CD14-positive monocyte (primary cell): ENCODE data around the gene WNT11. TPM values are rescaled to one million over a fixed set of nuclear protein-coding genes. Genes with fewer than 3 reads are reported as not detected.

Experiments
- DNase-seq, 3 donors: peaks; one replicate each; pipeline ENCODE4 v3.0.0-alpha.2; 2011 to 2022
- H2AFZ ChIP-seq: 2 replicates; pipeline ENCODE4 v1.6.0; 2012; ENCODE audit warnings: mild to moderate bottlenecking, low read depth, low read length, inconsistent platforms; ENCODE audit not compliant: insufficient read depth, poor library complexity, severe bottlenecking
- H3K27ac ChIP-seq, 2 donors: 1 replicate in 1 of 2; 2 replicates in 1 of 2; pipeline ENCODE4 v1.5.1; 2012 to 2013; ENCODE audit warnings: low read length in 2 of 2, control low read depth in 1 of 2, inconsistent platforms in 1 of 2, low read depth in 1 of 2, mild to moderate bottlenecking in 1 of 2
- H3K27me3 ChIP-seq, 2 donors: one replicate each; pipeline versions ENCODE4 v1.6.0 to v1.6.1; 2011 to 2013; ENCODE audit warnings: low read length in 2 of 2; ENCODE audit not compliant: control insufficient read depth in 2 of 2, insufficient read depth in 2 of 2
- H3K36me3 ChIP-seq, 2 donors: replicated peaks in 1 of 2; 1 replicate in 1 of 2; 2 replicates in 1 of 2; pipeline versions ENCODE4 v1.5.1 to v1.6.1; 2012 to 2013; ENCODE audit warnings: low read length in 2 of 2, control low read depth in 1 of 2, inconsistent platforms in 1 of 2, mild to moderate bottlenecking in 1 of 2; ENCODE audit not compliant: insufficient read depth in 2 of 2, control insufficient read depth in 1 of 2
- H3K4me1 ChIP-seq, 2 donors: 1 replicate in 1 of 2; 2 replicates in 1 of 2; pipeline versions ENCODE4 v1.5.1 to v1.6.1; 2012 to 2013; ENCODE audit warnings: low read length in 2 of 2, control low read depth in 1 of 2, inconsistent platforms in 1 of 2, mild to moderate bottlenecking in 1 of 2, moderate library complexity in 1 of 2; ENCODE audit not compliant: insufficient read depth in 2 of 2, control insufficient read depth in 1 of 2
- H3K4me2 ChIP-seq: replicated peaks from 2 replicates; pipeline ENCODE3; 2012; ENCODE audit warnings: low read length, moderate library complexity, mild to moderate bottlenecking; ENCODE audit not compliant: poor library complexity, severe bottlenecking; ENCODE audit errors: extremely low read depth
- H3K4me3 ChIP-seq, 3 experiments: fragments of 200-600 bp in 1 of 3; sonication (generic) in 1 of 3; replicated peaks in 1 of 3; 1 replicate in 2 of 3; 2 replicates in 1 of 3; pipeline ENCODE4 v1.5.1; 2011 to 2013; ENCODE audit warnings: low read length in 3 of 3, mild to moderate bottlenecking in 3 of 3, control low read depth in 2 of 3, low read depth in 2 of 3, inconsistent platforms in 1 of 3, moderate library complexity in 1 of 3
- H3K79me2 ChIP-seq: 2 replicates; pipeline ENCODE4 v1.6.0; 2012; ENCODE audit warnings: mild to moderate bottlenecking, control low read depth, inconsistent platforms, low read length, moderate library complexity; ENCODE audit not compliant: insufficient read depth
- H3K9ac ChIP-seq: 2 replicates; pipeline ENCODE4 v1.6.0; 2017; ENCODE audit warnings: low read length, mild to moderate bottlenecking; ENCODE audit not compliant: insufficient read depth, poor library complexity, severe bottlenecking
- H3K9me3 ChIP-seq, 2 donors: replicated peaks in 1 of 2; 1 replicate in 1 of 2; 2 replicates in 1 of 2; pipeline versions ENCODE4 v1.5.1 to v1.6.1; 2012 to 2013; ENCODE audit warnings: low read length in 2 of 2, control low read depth in 1 of 2; ENCODE audit not compliant: control insufficient read depth in 1 of 2, insufficient read depth in 1 of 2
- H4K20me1 ChIP-seq: 2 replicates; pipeline ENCODE4 v1.6.0; 2012; ENCODE audit warnings: mild to moderate bottlenecking, low read length, control low read depth, moderate library complexity; ENCODE audit not compliant: insufficient read depth
- H3K27ac Mint-ChIP-seq, 7 donors: one replicate each; pipeline ENCODE4 v1.8.0; 2020; ENCODE audit warnings: mild to moderate bottlenecking in 7 of 7, mixed read lengths in 7 of 7, moderate library complexity in 6 of 7, inconsistent platforms in 2 of 7
- H3K27me3 Mint-ChIP-seq, 3 donors: one replicate each; pipeline ENCODE4 v1.8.0; 2021 to 2022; ENCODE audit warnings: low read depth in 3 of 3, mild to moderate bottlenecking in 3 of 3, mixed read lengths in 3 of 3, moderate library complexity in 3 of 3, inconsistent platforms in 1 of 3
- H3K36me3 Mint-ChIP-seq, 2 donors: one replicate each; pipeline ENCODE4 v1.8.0; 2020; ENCODE audit warnings: mixed read lengths in 2 of 2, inconsistent platforms in 1 of 2, mild to moderate bottlenecking in 1 of 2
- H3K4me1 Mint-ChIP-seq: one replicate; pipeline ENCODE4 v1.8.0; 2020; ENCODE audit warnings: mild to moderate bottlenecking, mixed read lengths
- H3K4me3 Mint-ChIP-seq, 2 donors: one replicate each; pipeline ENCODE4 v1.8.0; 2020; ENCODE audit warnings: mild to moderate bottlenecking in 2 of 2, mixed read lengths in 2 of 2, moderate library complexity in 1 of 2
- H3K9me3 Mint-ChIP-seq, 7 donors: one replicate each; pipeline ENCODE4 v1.8.0; 2020 to 2022; ENCODE audit warnings: mixed read lengths in 7 of 7, mild to moderate bottlenecking in 6 of 7, moderate library complexity in 6 of 7, inconsistent platforms in 2 of 7
- CTCF ChIP-seq: fragments of 200-600 bp; IDR thresholded peaks from one replicate; pipeline ENCODE4 v1.8.0; 2022; ENCODE audit warnings: antibody characterized with exemption, mild to moderate bottlenecking
- WGBS: methylation state at CpG from one replicate; pipeline ENCODE4 v1.1.5; 2013; ENCODE audit warnings: missing lambda C conversion rate; ENCODE audit not compliant: insufficient coverage; 5-methylcytosine and 5-hydroxymethylcytosine counted together
- intact Hi-C, 2 donors: fragments of 100-400 bp; cut with micrococcal nuclease; formaldehyde crosslinking; loops; one replicate each; pipeline versions ENCODE4 v1.15.0 to v1.15.1; 2023
- polyA plus RNA-seq, 3 donors: library from polyadenylated mRNA; depleted of rRNA in 1 of 3; unstranded in 2 of 3; stranded (reverse) in 1 of 3; fragments of 300-500 nt in 2 of 3; fragments of >200 nt in 1 of 3; fragmentation: Illumina TruSeq in 2 of 3; gene quantifications; 1 replicate in 2 of 3; 2 replicates in 1 of 3; pipeline ENCODE4 v1.2.3, GENCODE V29; 2012 to 2021

WNT11 gene
- polyA plus RNA-seq, 3 donors = 0.09 to 0.24 (median 0.21) TPM

GRCh38 chr11:76215941-76216340, 9.6 kb upstream of the WNT11 start:
- Mint-ChIP-seq H3K4me1 (peaks cover 8% of the 10 kb centered on the region), H3K9me3 (peaks cover 0 to 11% (median 3%) of the 10 kb centered on the region in 7 donors), H3K4me3 (no peak overlapping the region), H3K36me3 (peaks cover 0 to 6% of the 10 kb centered on the region in 2 donors), H3K27me3 (peaks cover 27 to 35% (median 32%) of the 10 kb centered on the region in 3 donors), H3K27ac (no peak overlapping the region)
- H2AFZ ChIP-seq = no peak overlapping the region
- H3K4me3 ChIP-seq = no peak overlapping the region
- 86% methylated on average over 4 of the region's 6 CpGs for WGBS
- H3K79me2 ChIP-seq = no peaks in the 10 kb centered on the region
- TF ChIP-seq CTCF = no peak
- DNase-seq = no peak
- no peaks in the 10 kb centered on the region for H3K36me3 ChIP-seq
- H4K20me1 ChIP-seq = no peaks in the 10 kb centered on the region
- H3K9me3 ChIP-seq = no peaks in the 10 kb centered on the region
- no peak overlapping the region for H3K4me2 ChIP-seq
- H3K9ac ChIP-seq = no peak overlapping the region
- H3K27me3 ChIP-seq = peaks cover 21 to 28% of the 10 kb centered on the region in 2 donors
- H3K4me1 ChIP-seq = peaks cover 3 to 9% of the 10 kb centered on the region in 2 donors
- intact Hi-C loops = no loop called here
- no peak overlapping the region for H3K27ac ChIP-seq

- H3K9me3 Mint-ChIP-seq = peaks cover 0 to 11% (median 3%) of the 10 kb centered on the region in 7 donors
- no CpG with 5 or more reads among the region's 7 CpGs for WGBS
- intact Hi-C loops = no loop called here
- DNase-seq = no peak
- Histone ChIP-seq H3K27ac (no peak overlapping the region), H2AFZ (no peak overlapping the region), H3K4me1 (peaks cover 7 to 18% of the 10 kb centered on the region in 2 donors), H3K36me3 (no peaks in the 10 kb centered on the region), H4K20me1 (no peaks in the 10 kb centered on the region), H3K4me2 (no peak overlapping the region), H3K4me3 (no peak overlapping the region), H3K9me3 (no peaks in the 10 kb centered on the region), H3K27me3 (peaks cover 23 to 32% of the 10 kb centered on the region in 2 donors), H3K9ac (no peak overlapping the region), H3K79me2 (no peaks in the 10 kb centered on the region)
- peaks cover 30 to 43% (median 35%) of the 10 kb centered on the region in 3 donors for H3K27me3 Mint-ChIP-seq
- peaks cover 0 to 6% of the 10 kb centered on the region in 2 donors for H3K36me3 Mint-ChIP-seq
- H3K4me3 Mint-ChIP-seq = no peak overlapping the region
- no peak overlapping the region for H3K27ac Mint-ChIP-seq
- peaks cover 10% of the 10 kb centered on the region for H3K4me1 Mint-ChIP-seq
- no peak for TF ChIP-seq CTCF
Observed at GRCh38 chr11:76214968-76215548, 8.8 kb upstream of the WNT11 start.
